ENCODE data around the gene THAP12. TPM values are rescaled to one million over a fixed set of nuclear protein-coding genes. Genes with fewer than 3 reads are reported as not detected.

Gene THAP12
- total and polyA plus RNA-seq, 11 donors = 9.5 to 29.3 (median 17.9) TPM

DNA sequence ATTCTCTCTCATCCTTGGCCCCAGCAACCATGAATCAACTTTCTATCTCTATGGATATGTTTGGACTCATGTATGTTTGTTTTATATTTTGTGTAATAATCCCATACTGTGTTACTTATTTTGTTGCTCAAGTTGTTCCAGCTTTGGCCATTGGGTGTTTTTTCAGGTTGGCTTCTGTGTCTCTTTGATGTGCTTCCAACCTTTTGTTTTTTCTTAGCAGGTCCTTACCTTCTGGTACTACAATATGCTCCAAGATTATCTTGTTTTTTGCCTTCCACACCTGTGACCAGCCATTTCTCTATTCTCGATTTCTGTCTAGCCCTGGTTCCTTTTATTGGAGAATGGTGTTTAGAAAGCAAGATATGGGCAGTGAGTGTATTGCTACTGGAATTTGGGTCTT is 14.4 kb upstream of the THAP12 start:
- no peak for TF ChIP-seq POLR2A (IDR thresholded peaks at IDR 0.05)
- TF ChIP-seq, protein P1, sequence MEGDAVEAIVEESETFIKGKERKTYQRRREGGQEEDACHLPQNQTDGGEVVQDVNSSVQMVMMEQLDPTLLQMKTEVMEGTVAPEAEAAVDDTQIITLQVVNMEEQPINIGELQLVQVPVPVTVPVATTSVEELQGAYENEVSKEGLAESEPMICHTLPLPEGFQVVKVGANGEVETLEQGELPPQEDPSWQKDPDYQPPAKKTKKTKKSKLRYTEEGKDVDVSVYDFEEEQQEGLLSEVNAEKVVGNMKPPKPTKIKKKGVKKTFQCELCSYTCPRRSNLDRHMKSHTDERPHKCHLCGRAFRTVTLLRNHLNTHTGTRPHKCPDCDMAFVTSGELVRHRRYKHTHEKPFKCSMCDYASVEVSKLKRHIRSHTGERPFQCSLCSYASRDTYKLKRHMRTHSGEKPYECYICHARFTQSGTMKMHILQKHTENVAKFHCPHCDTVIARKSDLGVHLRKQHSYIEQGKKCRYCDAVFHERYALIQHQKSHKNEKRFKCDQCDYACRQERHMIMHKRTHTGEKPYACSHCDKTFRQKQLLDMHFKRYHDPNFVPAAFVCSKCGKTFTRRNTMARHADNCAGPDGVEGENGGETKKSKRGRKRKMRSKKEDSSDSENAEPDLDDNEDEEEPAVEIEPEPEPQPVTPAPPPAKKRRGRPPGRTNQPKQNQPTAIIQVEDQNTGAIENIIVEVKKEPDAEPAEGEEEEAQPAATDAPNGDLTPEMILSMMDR (IDR thresholded peaks at IDR 0.05) = no peak
- H3K36me3 ChIP-seq = no peaks in the 10 kb centered on the region
- no peak for DNase-seq
- no peaks in the 10 kb centered on the region for H3K9me3 ChIP-seq
- no peak overlapping the region for H3K4me3 ChIP-seq
- no peak for ATAC-seq
- no peaks in the 10 kb centered on the region for H3K27me3 ChIP-seq
- WGBS, 4 donors = 93 to 97% (median 96%) methylated on average over 1 of the region's 1 CpG
- no peak overlapping the region for H3K27ac ChIP-seq
- intact Hi-C loops (cut with DNase I) = no loop called here
- no peaks in the 10 kb centered on the region for H3K4me1 ChIP-seq

DNA sequence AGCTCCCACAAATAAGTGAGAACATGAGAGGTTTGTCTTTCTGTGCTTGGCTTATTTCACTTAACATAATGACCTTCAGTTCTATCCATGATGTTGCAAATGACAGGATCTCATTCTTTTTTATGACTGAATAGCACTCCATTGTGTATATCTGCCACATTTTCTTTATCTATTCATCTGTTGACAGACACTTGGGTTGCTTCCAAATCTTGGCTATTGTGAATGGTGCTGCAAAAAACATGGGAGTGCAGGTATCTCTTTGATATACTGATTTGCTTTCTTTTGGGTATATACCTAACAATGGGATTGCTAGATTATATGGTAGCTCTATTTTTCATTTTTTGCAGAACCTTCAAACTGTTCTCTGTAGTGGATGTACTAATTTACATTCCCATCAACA is 13.5 kb upstream of the THAP12 start:
- Histone ChIP-seq H3K36me3 (no peaks in the 10 kb centered on the region), H3K27me3 (no peaks in the 10 kb centered on the region), H3K9me3 (no peaks in the 10 kb centered on the region), H3K4me1 (no peaks in the 10 kb centered on the region), H3K27ac (no peak overlapping the region), H3K4me3 (no peak overlapping the region)
- TF ChIP-seq POLR2A (IDR thresholded peaks at IDR 0.05) = no peak
- TF ChIP-seq, protein P1 (IDR thresholded peaks at IDR 0.05) = no peak
- DNase-seq (no peak), ATAC-seq (no peak)
- intact Hi-C loops (cut with DNase I) = no loop called here

DNA sequence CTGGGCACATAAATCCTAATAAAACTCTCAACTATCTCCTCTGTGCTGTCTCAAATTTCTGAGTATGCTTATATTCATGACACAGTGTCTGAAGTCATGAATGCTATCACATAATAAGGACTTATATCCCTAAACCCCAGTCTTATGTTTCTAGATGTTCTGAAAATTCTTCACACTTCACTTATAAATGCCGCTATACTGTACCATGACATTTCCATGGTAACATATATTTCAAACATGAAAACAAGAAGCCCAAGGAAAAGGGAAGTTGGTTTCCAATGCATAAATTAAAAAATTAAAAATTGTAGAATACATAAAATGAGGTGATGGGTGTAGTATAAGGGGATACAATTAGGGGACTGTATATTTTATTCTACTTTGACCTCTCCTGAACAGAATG is 11.9 kb upstream of the THAP12 start:
- ATAC-seq = no peak
- DNase-seq = no peak
- intact Hi-C loops (cut with DNase I) = no loop called here

DNA sequence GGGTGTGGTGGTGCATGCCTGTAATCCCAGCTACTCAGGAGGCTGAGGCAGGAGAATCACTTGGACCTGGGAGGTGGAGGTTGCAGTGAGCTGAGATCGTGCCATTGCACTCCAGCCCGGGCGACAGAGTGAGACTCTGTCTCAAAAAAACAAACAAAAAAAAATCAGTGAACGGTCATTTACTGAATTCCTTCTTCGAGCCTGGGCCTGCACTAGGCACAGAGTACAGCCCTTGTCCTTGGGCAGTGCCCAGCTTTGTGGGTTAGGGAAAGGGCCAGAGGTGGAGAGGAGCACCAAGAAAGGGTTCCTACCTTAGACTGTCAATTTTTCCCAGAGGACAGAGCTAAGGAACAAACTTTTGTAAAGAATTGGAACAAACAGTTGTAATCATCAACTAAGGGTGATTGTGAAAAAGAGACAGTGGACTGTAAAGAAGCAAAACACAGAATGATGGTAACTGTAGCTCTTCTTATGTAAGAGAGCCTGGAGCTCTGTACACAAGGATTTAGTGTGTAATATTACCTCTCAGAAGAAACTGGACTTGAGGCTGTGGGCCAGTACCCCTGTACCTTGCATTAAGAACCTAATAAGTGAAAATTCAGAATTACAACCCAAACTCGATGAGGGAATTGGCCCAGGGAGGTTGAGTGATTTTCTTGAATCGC is 11.0 kb upstream of the THAP12 start:
- H3K9me3 ChIP-seq = no peaks in the 10 kb centered on the region
- H3K27me3 ChIP-seq = no peaks in the 10 kb centered on the region
- ATAC-seq (no peak), DNase-seq (no peak)
- 91 to 94% (median 92%) methylated on average over 7 of the region's 7 CpGs for WGBS, 4 donors
- TF ChIP-seq, protein P1 (IDR thresholded peaks at IDR 0.05) = no peak
- no peak for TF ChIP-seq POLR2A (IDR thresholded peaks at IDR 0.05)
- intact Hi-C loops (cut with DNase I) = no loop called here
- no peaks in the 10 kb centered on the region for H3K36me3 ChIP-seq
- H3K4me1 ChIP-seq = no peaks in the 10 kb centered on the region
- H3K27ac ChIP-seq = no peak overlapping the region
- no peak overlapping the region for H3K4me3 ChIP-seq

More for the DNA sequence above, 11.9 kb upstream of the THAP12 start:
- Histone ChIP-seq H3K9me3 (no peaks in the 10 kb centered on the region), H3K27me3 (no peaks in the 10 kb centered on the region), H3K4me3 (no peak overlapping the region), H3K4me1 (no peaks in the 10 kb centered on the region), H3K36me3 (no peaks in the 10 kb centered on the region), H3K27ac (no peak overlapping the region)
- TF ChIP-seq, protein P1 (IDR thresholded peaks at IDR 0.05) = no peak
- TF ChIP-seq POLR2A (IDR thresholded peaks at IDR 0.05) = no peak
- 91 to 95% (median 92%) methylated on average over 1 of the region's 1 CpG for WGBS, 4 donors

Measured in heart left ventricle (tissue), 16 donors.